ENCODE results near the gene USP3. TPM values are rescaled to one million over a fixed set of nuclear protein-coding genes. Genes with fewer than 3 reads are reported as not detected.

USP3 gene
- total RNA-seq, 1 experiment from 2014 or later = 36.6 TPM

- H3K9me3 Mint-ChIP-seq = no peaks in the 10 kb centered on the region
- ChIA-PET POLR2A (interaction anchor here (1.2 kb wide), 1 partner anchor 11 kb away, joined by 3 read pairs; no protein-coding TSS in a partner anchor), CTCF (interaction anchor here (0.7 to 5.2 kb wide), 32 partner anchors 9 to 495 kb away, joined by 3 to 63 read pairs (median 6); partner anchors contain the start of genes CIAO2A and USP3)
- H3K27ac Mint-ChIP-seq = no peak overlapping the region
- ATAC-seq = no peak
- peaks cover 32% of the 10 kb centered on the region for H3K4me1 Mint-ChIP-seq
- H3K4me3 Mint-ChIP-seq = no peak overlapping the region
- no peaks in the 10 kb centered on the region for H3K36me3 Mint-ChIP-seq
- no peak for DNase-seq (ENCODE audit: low spot score)
- no peak for TF ChIP-seq RELA (CRISPR knock-in tag; IDR thresholded peaks at IDR 0.05; ENCODE audit: borderline replicate concordance)
- TF ChIP-seq IRF2 (CRISPR knock-in tag; IDR thresholded peaks at IDR 0.05; ENCODE audit: borderline replicate concordance, low read depth) = no peak
- TF ChIP-seq HMGA2 (CRISPR knock-in tag; IDR thresholded peaks at IDR 0.05) = no peak
- TF ChIP-seq SMAD4 (CRISPR knock-in tag; IDR thresholded peaks at IDR 0.05) = no peak
- no peak for TF ChIP-seq SOX15 (CRISPR knock-in tag; IDR thresholded peaks at IDR 0.05)
- TF ChIP-seq CBFB (CRISPR knock-in tag; IDR thresholded peaks at IDR 0.05; ENCODE audit: low read depth) = no peak
- TF ChIP-seq ZNF512 (CRISPR knock-in tag; IDR thresholded peaks at IDR 0.05; ENCODE audit: borderline replicate concordance) = no peak
- no peak for TF ChIP-seq ZMAT4 (CRISPR knock-in tag; IDR thresholded peaks at IDR 0.05)
- no peak for TF ChIP-seq E2F4 (CRISPR knock-in tag; IDR thresholded peaks at IDR 0.05; ENCODE audit: borderline replicate concordance, low read depth)
- TF ChIP-seq ERG (CRISPR knock-in tag; IDR thresholded peaks at IDR 0.05) = no peak
- peaks cover 26% of the 10 kb centered on the region for H3K27me3 Mint-ChIP-seq (ENCODE audit: low read depth)
Measured at GRCh38 chr15:63598473-63599400, 94.3 kb downstream of the USP3 start.

GRCh38 chr15:63599401-63600000 lies 95.1 kb downstream of the USP3 start:
- peak overlapping the region; percentile 59 for H3K4me3 Mint-ChIP-seq
- H3K27me3 Mint-ChIP-seq (ENCODE audit: low read depth) = peaks cover 28% of the 10 kb centered on the region
- H3K9me3 Mint-ChIP-seq = no peaks in the 10 kb centered on the region
- ChIA-PET POLR2A (interaction anchor here (1.2 kb wide), 1 partner anchor 12 kb away, joined by 3 read pairs; no protein-coding TSS in a partner anchor), CTCF (interaction anchor here (0.7 to 5.2 kb wide), 35 partner anchors 9 to 494 kb away, joined by 3 to 63 read pairs (median 5); partner anchors contain the start of genes CIAO2A and USP3)
- no peak overlapping the region for H3K27ac Mint-ChIP-seq
- H3K4me1 Mint-ChIP-seq = peaks cover 30% of the 10 kb centered on the region
- H3K36me3 Mint-ChIP-seq = no peaks in the 10 kb centered on the region
- DNase-seq (ENCODE audit: low spot score) (peak; percentile 66), ATAC-seq (peak; percentile 43)
- TF ChIP-seq ZNF512 (CRISPR knock-in tag; IDR thresholded peaks at IDR 0.05; ENCODE audit: borderline replicate concordance) (no peak), AR (CRISPR knock-in tag; IDR thresholded peaks at IDR 0.05) (no peak), AFF4 (CRISPR knock-in tag; IDR thresholded peaks at IDR 0.05; ENCODE audit: borderline replicate concordance) (no peak), E2F5 (CRISPR knock-in tag; IDR thresholded peaks at IDR 0.05) (no peak), MLX (CRISPR knock-in tag; IDR thresholded peaks at IDR 0.05) (no peak), ELF4 (CRISPR knock-in tag; IDR thresholded peaks at IDR 0.05; ENCODE audit: low read depth) (no peak), SOX15 (CRISPR knock-in tag; IDR thresholded peaks at IDR 0.05) (no peak)
